OCI-LY3 (cell line): ENCODE measurements around the gene SSTR4.

Experiments
- H2AFZ ChIP-seq: fragments of 200-600, 300-600 bp; shearing (Covaris generic); 2 replicates; pipeline ENCODE4 v1.6.0; 2014; ENCODE audit warnings: antibody characterized with exemption, low read depth, low read length
- H3K27ac ChIP-seq: fragments of 200-600, 300-600 bp; sonication (generic); 2 replicates; pipeline ENCODE4 v1.5.1; 2014; ENCODE audit warnings: mild to moderate bottlenecking, low read length, moderate library complexity, mixed read lengths
- H3K27me3 ChIP-seq: fragments of 200-600, 300-600 bp; sonication (generic); 2 replicates; pipeline ENCODE4 v1.6.1; 2014; ENCODE audit warnings: low read depth, low read length, mixed read lengths
- H3K36me3 ChIP-seq: fragments of 200-600, 300-600 bp; sonication (generic); replicated peaks from 2 replicates; pipeline ENCODE3; 2014; ENCODE audit warnings: low read depth, low read length, mixed read lengths
- H3K4me1 ChIP-seq: fragments of 300-600, 200-600 bp; sonication (generic); 2 replicates; pipeline ENCODE4 v1.6.1; 2014; ENCODE audit warnings: low read length, mixed read lengths
- H3K4me2 ChIP-seq: fragments of 200-600, 300-600 bp; sonication (generic); 2 replicates; pipeline ENCODE4 v1.6.1; 2014; ENCODE audit warnings: low read length, mixed read lengths
- H3K4me3 ChIP-seq: fragments of 300-600, 200-600 bp; sonication (generic); 2 replicates; pipeline ENCODE4 v1.5.1; 2014; ENCODE audit warnings: antibody characterized with exemption, mild to moderate bottlenecking, low read length, moderate library complexity
- H3K79me2 ChIP-seq: fragments of 300-600, 200-600 bp; shearing (Covaris generic); 2 replicates; pipeline ENCODE4 v1.6.1; 2014; ENCODE audit warnings: mild to moderate bottlenecking, low read length, mixed read lengths
- H3K9ac ChIP-seq: fragments of 300-600, 200-600 bp; shearing (Covaris generic); 2 replicates; pipeline ENCODE4 v1.6.0; 2014; ENCODE audit warnings: mild to moderate bottlenecking, low read length, moderate library complexity
- H3K9me3 ChIP-seq: fragments of 200-600, 300-600 bp; shearing (Covaris generic); 2 replicates; pipeline ENCODE4 v1.6.1; 2014; ENCODE audit warnings: low read length, mixed read lengths; ENCODE audit not compliant: insufficient read depth
- H4K20me1 ChIP-seq: fragments of 200-600, 300-600 bp; sonication (generic); 2 replicates; pipeline ENCODE4 v1.6.1; 2016; ENCODE audit warnings: low read length, mixed read lengths; ENCODE audit not compliant: insufficient read depth
- EZH2phosphoT487 ChIP-seq: fragments of 200-600 bp; shearing (Covaris generic); IDR thresholded peaks from 2 replicates; pipeline ENCODE4 v1.6.1; 2018; ENCODE audit warnings: antibody characterized with exemption, mixed run types, low read depth
- TF ChIP-seq, protein P1 (sequence below): fragments of 200-600, 300-600 bp; sonication (generic); IDR thresholded peaks from 2 replicates; pipeline ENCODE4 v1.5.1; 2014; ENCODE audit warnings: antibody characterized with exemption, low read length, low read depth

Gene SSTR4

GRCh38 chr20:23021541-23021940 is 13.6 kb upstream of the SSTR4 start:
- Histone ChIP-seq H3K4me2 (no peak overlapping the region), H3K4me1 (no peaks in the 10 kb centered on the region), H2AFZ (no peak overlapping the region), H3K9ac (no peak overlapping the region), H3K4me3 (no peak overlapping the region), H4K20me1 (no peaks in the 10 kb centered on the region), H3K36me3 (no peaks in the 10 kb centered on the region), H3K9me3 (no peaks in the 10 kb centered on the region), H3K27me3 (no peaks in the 10 kb centered on the region), H3K79me2 (no peaks in the 10 kb centered on the region), H3K27ac (no peak overlapping the region)
- TF ChIP-seq, protein P1, sequence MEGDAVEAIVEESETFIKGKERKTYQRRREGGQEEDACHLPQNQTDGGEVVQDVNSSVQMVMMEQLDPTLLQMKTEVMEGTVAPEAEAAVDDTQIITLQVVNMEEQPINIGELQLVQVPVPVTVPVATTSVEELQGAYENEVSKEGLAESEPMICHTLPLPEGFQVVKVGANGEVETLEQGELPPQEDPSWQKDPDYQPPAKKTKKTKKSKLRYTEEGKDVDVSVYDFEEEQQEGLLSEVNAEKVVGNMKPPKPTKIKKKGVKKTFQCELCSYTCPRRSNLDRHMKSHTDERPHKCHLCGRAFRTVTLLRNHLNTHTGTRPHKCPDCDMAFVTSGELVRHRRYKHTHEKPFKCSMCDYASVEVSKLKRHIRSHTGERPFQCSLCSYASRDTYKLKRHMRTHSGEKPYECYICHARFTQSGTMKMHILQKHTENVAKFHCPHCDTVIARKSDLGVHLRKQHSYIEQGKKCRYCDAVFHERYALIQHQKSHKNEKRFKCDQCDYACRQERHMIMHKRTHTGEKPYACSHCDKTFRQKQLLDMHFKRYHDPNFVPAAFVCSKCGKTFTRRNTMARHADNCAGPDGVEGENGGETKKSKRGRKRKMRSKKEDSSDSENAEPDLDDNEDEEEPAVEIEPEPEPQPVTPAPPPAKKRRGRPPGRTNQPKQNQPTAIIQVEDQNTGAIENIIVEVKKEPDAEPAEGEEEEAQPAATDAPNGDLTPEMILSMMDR, result 0 out of 2 replicates have a peak, but pooled peaks have one; percentile 8
- no peak for TF ChIP-seq EZH2phosphoT487

DNA sequence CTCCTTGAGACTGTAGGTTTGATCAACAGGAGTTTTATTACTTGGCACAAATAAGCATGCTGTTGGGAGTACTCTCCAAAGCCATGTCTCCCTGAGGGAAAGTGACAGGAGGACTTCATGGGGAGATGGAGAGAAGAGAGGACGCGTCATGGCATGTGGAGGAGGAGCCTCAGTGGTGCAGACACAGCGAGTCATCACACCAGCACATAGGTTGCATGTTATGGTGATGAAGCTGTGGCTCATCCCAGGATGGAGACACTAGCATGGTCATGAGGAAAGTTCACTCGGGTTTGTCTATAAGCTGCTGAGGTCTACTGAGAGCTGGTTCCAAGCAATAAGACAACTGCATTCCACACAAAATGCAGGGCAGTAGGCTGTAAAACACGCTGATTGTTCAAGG is 13.2 kb upstream of the SSTR4 start:
- Histone ChIP-seq H3K9ac (no peak overlapping the region), H3K4me1 (no peaks in the 10 kb centered on the region), H3K27me3 (no peaks in the 10 kb centered on the region), H3K4me2 (no peak overlapping the region), H3K36me3 (no peaks in the 10 kb centered on the region), H4K20me1 (no peaks in the 10 kb centered on the region), H3K4me3 (no peak overlapping the region), H3K27ac (no peak overlapping the region), H3K9me3 (no peaks in the 10 kb centered on the region), H3K79me2 (no peaks in the 10 kb centered on the region), H2AFZ (no peak overlapping the region)
- no peak for TF ChIP-seq EZH2phosphoT487
- TF ChIP-seq, protein P1, result no peak

DNA sequence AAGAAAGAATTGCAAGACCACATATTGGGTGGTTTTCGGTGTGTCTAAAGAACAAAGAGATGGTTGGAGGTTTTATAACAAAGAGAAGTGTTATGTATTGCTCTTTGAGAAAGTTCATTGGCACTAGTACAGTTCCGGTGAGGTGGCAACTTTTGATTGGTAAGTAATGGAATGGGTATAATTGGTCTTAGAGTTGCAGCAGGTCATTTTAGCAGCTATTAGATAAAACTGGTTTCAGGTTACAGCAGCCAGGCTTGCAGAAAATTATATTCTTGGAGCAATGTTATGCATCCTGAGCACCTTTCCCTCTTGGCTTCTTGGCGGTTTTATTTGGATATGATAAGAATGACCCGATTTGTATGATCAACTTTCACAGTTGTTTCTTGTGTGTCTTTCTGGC is 12.3 kb upstream of the SSTR4 start:
- Histone ChIP-seq H3K4me3 (no peak overlapping the region), H3K36me3 (no peaks in the 10 kb centered on the region), H3K4me2 (no peak overlapping the region), H3K27me3 (peaks cover 7% of the 10 kb centered on the region; the same call in 1 of the 2 replicates), H3K4me1 (no peaks in the 10 kb centered on the region), H3K9ac (no peak overlapping the region), H3K9me3 (no peaks in the 10 kb centered on the region), H2AFZ (no peak overlapping the region), H4K20me1 (no peaks in the 10 kb centered on the region), H3K79me2 (no peaks in the 10 kb centered on the region), H3K27ac (no peak overlapping the region)
- TF ChIP-seq EZH2phosphoT487, result no peak
- TF ChIP-seq, protein P1, result no peak

DNA sequence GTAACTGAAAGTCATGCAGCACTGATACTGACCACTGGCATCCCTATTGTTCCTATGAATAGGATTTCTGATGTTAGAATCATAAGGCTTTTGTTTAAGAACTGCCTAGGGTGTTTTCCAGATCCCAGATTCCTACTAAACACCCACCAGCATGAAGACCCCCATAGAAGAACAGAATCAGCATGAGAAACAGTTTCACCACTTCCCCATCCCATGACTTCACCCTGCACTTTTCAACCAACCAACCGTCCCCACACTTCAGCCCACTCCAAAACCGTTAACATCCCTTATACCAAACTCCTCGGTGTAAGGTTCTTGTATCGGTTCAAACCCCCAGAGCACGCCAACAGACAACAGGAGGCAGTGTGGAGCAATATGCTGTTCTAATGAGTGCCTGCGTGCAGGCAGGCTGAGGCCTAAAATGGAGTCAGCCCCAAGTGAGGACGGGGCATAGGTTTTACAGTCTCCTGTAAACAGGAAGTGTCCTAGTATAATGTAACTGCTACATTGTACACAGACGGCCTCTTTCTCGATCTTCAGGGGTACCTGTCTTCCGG is 11.4 kb upstream of the SSTR4 start:
- Histone ChIP-seq H3K9me3 (no peaks in the 10 kb centered on the region), H3K27ac (no peak overlapping the region), H3K27me3 (peaks cover 10% of the 10 kb centered on the region; the same call in 1 of the 2 replicates), H4K20me1 (no peaks in the 10 kb centered on the region), H3K4me3 (no peak overlapping the region), H3K36me3 (no peaks in the 10 kb centered on the region), H3K79me2 (no peaks in the 10 kb centered on the region), H3K4me2 (no peak overlapping the region), H2AFZ (no peak overlapping the region), H3K4me1 (no peaks in the 10 kb centered on the region), H3K9ac (no peak overlapping the region)
- TF ChIP-seq, protein P1, result no peak
- TF ChIP-seq EZH2phosphoT487, result no peak
